Ovary (tissue), 9 donors: Measurements from ENCODE around the gene ZNF579. TPM values are rescaled to one million over a fixed set of nuclear protein-coding genes. Genes with fewer than 3 reads are reported as not detected.

Experiments used
- DNase-seq, 5 donors: peaks; one replicate each; pipeline ENCODE4 v3.0.0-alpha.2; 2019 to 2020
- H3K27ac ChIP-seq, 2 donors: fragments of 200-600 bp; one replicate each; pipeline versions ENCODE4 v1.5.1 to v1.8.0; 2019 to 2022
- H3K27me3 ChIP-seq: fragments of 200-600 bp; one replicate; pipeline ENCODE4 v1.8.0; 2022
- H3K36me3 ChIP-seq: fragments of 200-600 bp; sonication (generic); one replicate; pipeline ENCODE4 v1.5.1; 2019
- H3K4me1 ChIP-seq: one replicate; pipeline ENCODE4 v1.8.1; 2013; ENCODE audit warnings: mild to moderate bottlenecking, moderate library complexity; ENCODE audit not compliant: insufficient read depth
- H3K4me3 ChIP-seq: fragments of 200-600 bp; sonication (generic); one replicate; pipeline ENCODE4 v1.5.1; 2017
- H3K9me3 ChIP-seq, 2 donors: fragments of 200-600 bp in 1 of 2; sonication (generic) in 1 of 2; one replicate each; pipeline versions ENCODE4 v1.5.1 to v1.8.1; 2013 to 2019; ENCODE audit warnings: mild to moderate bottlenecking in 1 of 2, moderate library complexity in 1 of 2
- EP300 ChIP-seq: sonication (generic); formaldehyde crosslinking; IDR thresholded peaks from one replicate; pipeline ENCODE4 v1.6.1; 2017; ENCODE audit warnings: antibody characterized with exemption
- POLR2A ChIP-seq: fragments of 450-650 bp; IDR thresholded peaks from one replicate; pipeline ENCODE4 v1.6.1; 2017; ENCODE audit warnings: antibody characterized with exemption, mild to moderate bottlenecking, moderate library complexity
- WGBS, 3 donors: extraction: QIAGEN DNeasy Blood & Tissue Kit in 1 of 3; methylation state at CpG; one replicate each; pipeline versions ENCODE4 v1.1.5 to v1.1.7; 2013 to 2017; 5-methylcytosine and 5-hydroxymethylcytosine counted together
- intact Hi-C, 4 donors: fragments of 100-400 bp; cut with DNase I; formaldehyde crosslinking; loops; one replicate each; pipeline versions ENCODE4 v1.11.0 to v1.15.1; 2022 to 2023
- polyA plus RNA-seq, 2 donors: library from polyadenylated mRNA; stranded (reverse); fragments of 200-250 nt in 1 of 2; fragments of 350-450 nt in 1 of 2; fragmentation: Illumina TruSeq in 1 of 2; extraction: RNeasy Lipid Tissue Mini Kit (QIAGEN cat#74804) in 1 of 2; gene quantifications; one replicate each; pipeline ENCODE4 v1.2.3, GENCODE V29; 2013 to 2014
- total RNA-seq, 7 donors: library from RNA; depleted of rRNA in 2 of 7; stranded (reverse); fragments of >200 nt in 2 of 7; fragmentation: NEBNext Ultra II Directional in 3 of 7; extraction: Animal tissue kit (Norgen Biotek cat#: 25700) in 3 of 7; gene quantifications; one replicate each; pipeline versions ENCODE4 v1.1.0 to v1.2.4, GENCODE V29; 2016 to 2023
- TF ChIP-seq, protein P1 (sequence below), 3 donors: fragments of 450-650 bp in 2 of 3; fragments of 200-600 bp in 1 of 3; IDR thresholded peaks; one replicate each; pipeline versions ENCODE4 v1.5.1 to v1.8.0; 2016 to 2022; ENCODE audit warnings: antibody characterized with exemption in 3 of 3, mild to moderate bottlenecking in 1 of 3
- donor health status: DM: no; HTN: no; CAD: no; lungs with moderate emphysema.
- donor health status: DM: no; HTN: no; CAD: no.
- donor health status: Bipolar disorder and iron deficiency.
- donor health status: DM: yes; HTN: yes; CAD: no.
- donor health status: DM: no; HTN: no; CAD: no.
- donor health status: DM: yes; HTN: yes; CAD: no.

ZNF579 gene
- total and polyA plus RNA-seq, 9 donors = 2.7 to 24.4 (median 15.6) TPM

DNA sequence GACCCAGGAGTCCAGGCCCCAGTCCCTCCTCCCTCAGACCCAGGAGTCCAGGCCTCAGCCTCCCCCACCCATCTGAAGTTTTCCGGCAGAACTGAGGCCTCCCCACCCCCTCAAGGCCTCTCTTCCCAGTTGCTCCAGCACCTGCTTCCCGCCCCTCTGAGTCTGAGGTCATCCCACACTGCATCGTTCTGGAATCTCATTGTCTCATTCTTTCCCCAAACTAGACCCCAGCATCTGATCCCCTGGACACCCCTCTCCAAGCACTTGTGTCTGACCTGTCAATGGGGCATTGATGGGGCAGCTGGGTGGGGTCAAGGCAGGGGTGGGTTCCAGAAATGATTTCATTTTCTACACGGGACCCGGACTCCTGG is 42.9 kb downstream of the ZNF579 start:
- TF ChIP-seq, protein P1, sequence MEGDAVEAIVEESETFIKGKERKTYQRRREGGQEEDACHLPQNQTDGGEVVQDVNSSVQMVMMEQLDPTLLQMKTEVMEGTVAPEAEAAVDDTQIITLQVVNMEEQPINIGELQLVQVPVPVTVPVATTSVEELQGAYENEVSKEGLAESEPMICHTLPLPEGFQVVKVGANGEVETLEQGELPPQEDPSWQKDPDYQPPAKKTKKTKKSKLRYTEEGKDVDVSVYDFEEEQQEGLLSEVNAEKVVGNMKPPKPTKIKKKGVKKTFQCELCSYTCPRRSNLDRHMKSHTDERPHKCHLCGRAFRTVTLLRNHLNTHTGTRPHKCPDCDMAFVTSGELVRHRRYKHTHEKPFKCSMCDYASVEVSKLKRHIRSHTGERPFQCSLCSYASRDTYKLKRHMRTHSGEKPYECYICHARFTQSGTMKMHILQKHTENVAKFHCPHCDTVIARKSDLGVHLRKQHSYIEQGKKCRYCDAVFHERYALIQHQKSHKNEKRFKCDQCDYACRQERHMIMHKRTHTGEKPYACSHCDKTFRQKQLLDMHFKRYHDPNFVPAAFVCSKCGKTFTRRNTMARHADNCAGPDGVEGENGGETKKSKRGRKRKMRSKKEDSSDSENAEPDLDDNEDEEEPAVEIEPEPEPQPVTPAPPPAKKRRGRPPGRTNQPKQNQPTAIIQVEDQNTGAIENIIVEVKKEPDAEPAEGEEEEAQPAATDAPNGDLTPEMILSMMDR (IDR thresholded peaks at IDR 0.05) = no peak
- TF ChIP-seq EP300 (no peak), POLR2A (no peak)
- 39 to 45% (median 44%) methylated on average over 5 of the region's 5 CpGs for WGBS, 3 donors
- no peaks in the 10 kb centered on the region for H3K27me3 ChIP-seq
- no peaks in the 10 kb centered on the region for H3K36me3 ChIP-seq
- no peaks in the 10 kb centered on the region for H3K4me1 ChIP-seq
- no peak overlapping the region for H3K27ac ChIP-seq
- intact Hi-C loops = no loop called here
- DNase-seq = no peak
- no peak overlapping the region for H3K4me3 ChIP-seq
- H3K9me3 ChIP-seq = no peaks in the 10 kb centered on the region

DNA sequence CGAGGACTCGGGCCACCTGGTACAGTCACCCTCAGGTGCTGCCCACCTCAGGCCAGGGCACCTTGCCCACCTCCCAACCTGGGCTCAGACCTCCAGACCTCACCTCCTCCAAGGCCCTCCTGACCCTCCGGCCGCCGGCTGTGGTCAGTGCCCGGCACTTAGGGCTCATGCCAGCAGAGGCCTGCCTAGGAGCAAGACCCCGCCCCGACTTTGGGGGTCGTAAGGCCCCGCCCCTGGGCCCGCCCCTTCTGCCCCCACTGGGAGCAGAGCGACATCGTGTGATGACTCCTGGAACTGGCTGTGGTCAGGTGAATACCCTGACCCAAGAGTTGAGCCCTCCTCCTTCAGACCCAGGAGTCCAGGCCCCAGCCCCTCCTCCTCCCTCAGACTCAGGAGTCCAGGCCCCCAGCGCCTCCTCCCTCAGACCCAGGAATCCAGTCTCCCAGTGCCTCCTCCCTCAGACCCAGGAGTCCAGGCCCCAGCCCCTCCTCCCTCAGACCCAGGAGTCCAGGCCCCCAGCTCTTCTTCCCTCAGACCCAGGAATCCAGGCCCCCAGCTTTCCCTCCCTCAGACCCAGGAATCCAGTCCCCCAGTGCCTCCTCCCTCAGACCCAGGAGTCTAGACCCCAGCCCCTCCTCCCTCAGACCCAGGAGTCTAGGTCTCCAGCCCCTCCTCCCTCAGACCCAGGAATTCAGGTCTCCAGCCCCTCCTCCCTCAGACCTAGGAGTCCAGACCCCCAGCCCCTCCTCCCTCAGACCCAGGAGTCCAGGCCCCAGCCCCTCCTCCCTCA is 43.5 kb downstream of the ZNF579 start, which contains the start of gene SBK2:
Gene SBK2, minus strand, starts transcription at position 183 of the 790 bp plus-strand sequence. CDS start 839 bp downstream, outside the sequence.
- Histone ChIP-seq H3K36me3 (no peaks in the 10 kb centered on the region), H3K4me1 (no peaks in the 10 kb centered on the region), H3K27ac (no peak within 1 kb of the TSS), H3K9me3 (no peaks in the 10 kb centered on the region), H3K27me3 (no peaks in the 10 kb centered on the region), H3K4me3 (no peak within 1 kb of the TSS)
- intact Hi-C loops = no loop called here
- 21 to 33% (median 32%) methylated on average over 14 of the region's 14 CpGs for WGBS, 3 donors
- no peak for DNase-seq
- TF ChIP-seq POLR2A = no peak
- no peak for TF ChIP-seq EP300

DNA sequence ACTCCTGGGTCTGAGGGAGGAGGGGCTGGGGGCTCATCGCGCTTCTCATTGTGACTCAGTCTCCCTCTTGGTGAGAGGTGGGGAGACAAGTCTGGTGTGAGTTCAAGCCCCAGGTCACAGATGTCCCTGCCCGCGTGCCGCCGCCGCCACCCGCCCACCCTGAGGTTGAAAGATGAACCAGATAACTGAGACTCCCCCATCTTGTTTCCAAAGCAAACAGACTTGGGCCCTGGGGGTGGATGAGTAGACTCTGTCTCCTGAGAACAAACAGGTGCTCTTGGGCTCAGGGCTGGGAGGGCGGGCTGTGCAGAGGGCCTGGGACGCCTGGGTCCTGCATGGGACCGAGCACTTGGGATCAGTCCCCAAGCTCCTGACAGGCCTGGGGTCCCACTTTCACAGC is 44.3 kb downstream of the ZNF579 start:
- Histone ChIP-seq H3K9me3 (no peaks in the 10 kb centered on the region), H3K4me3 (no peak overlapping the region), H3K27ac (no peak overlapping the region), H3K27me3 (no peaks in the 10 kb centered on the region), H3K36me3 (no peaks in the 10 kb centered on the region), H3K4me1 (no peaks in the 10 kb centered on the region)
- TF ChIP-seq POLR2A (no peak), EP300 (no peak)
- TF ChIP-seq, protein P1 (IDR thresholded peaks at IDR 0.05) = no peak
- intact Hi-C loops = no loop called here
- 85 to 89% (median 86%) methylated on average over 10 to 11 of the region's 11 CpGs for WGBS, 3 donors
- DNase-seq = no peak

DNA sequence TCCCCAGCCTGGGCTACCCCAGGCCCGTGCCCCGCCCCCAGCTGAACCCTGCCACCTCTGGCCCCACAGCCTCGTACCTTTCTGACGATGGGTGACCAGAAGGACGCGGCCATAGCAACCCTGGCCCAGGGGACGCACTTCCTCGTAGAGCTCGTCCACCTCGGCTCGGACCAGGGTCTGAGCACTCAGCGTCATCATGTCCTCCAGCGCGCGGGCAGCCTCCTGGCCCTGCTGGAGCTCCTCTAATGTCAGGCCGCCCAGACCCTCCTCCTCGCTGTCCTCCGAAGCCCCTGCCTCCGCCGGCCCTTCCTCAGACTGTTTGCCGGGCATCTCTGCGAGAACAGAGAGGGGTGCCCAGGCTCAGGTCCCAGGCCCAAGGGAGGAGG is 44.7 kb downstream of the ZNF579 start:
- 82 to 88% (median 84%) methylated on average over 22 of the region's 22 CpGs for WGBS, 3 donors
- Histone ChIP-seq H3K36me3 (no peaks in the 10 kb centered on the region), H3K27me3 (no peaks in the 10 kb centered on the region), H3K4me3 (no peak overlapping the region), H3K4me1 (no peaks in the 10 kb centered on the region), H3K27ac (no peak overlapping the region), H3K9me3 (no peaks in the 10 kb centered on the region)
- no peak for DNase-seq
- intact Hi-C loops = no loop called here
- TF ChIP-seq, protein P1 (IDR thresholded peaks at IDR 0.05) = no peak
- TF ChIP-seq POLR2A (no peak), EP300 (no peak)
